CD14-positive monocyte (primary cell): ENCODE measurements around the gene PDLIM5. TPM values are rescaled to one million over a fixed set of nuclear protein-coding genes. Genes with fewer than 3 reads are reported as not detected.

ENCODE experiments used
- DNase-seq, 3 donors: peaks; one replicate each; pipeline ENCODE4 v3.0.0-alpha.2; 2011 to 2022
- H2AFZ ChIP-seq: 2 replicates; pipeline ENCODE4 v1.6.0; 2012; ENCODE audit warnings: mild to moderate bottlenecking, low read depth, low read length, inconsistent platforms; ENCODE audit not compliant: insufficient read depth, poor library complexity, severe bottlenecking
- H3K27ac ChIP-seq, 2 donors: 1 replicate in 1 of 2; 2 replicates in 1 of 2; pipeline ENCODE4 v1.5.1; 2012 to 2013; ENCODE audit warnings: low read length in 2 of 2, control low read depth in 1 of 2, inconsistent platforms in 1 of 2, low read depth in 1 of 2, mild to moderate bottlenecking in 1 of 2
- H3K27me3 ChIP-seq, 2 donors: one replicate each; pipeline versions ENCODE4 v1.6.0 to v1.6.1; 2011 to 2013; ENCODE audit warnings: low read length in 2 of 2; ENCODE audit not compliant: control insufficient read depth in 2 of 2, insufficient read depth in 2 of 2
- H3K36me3 ChIP-seq, 2 donors: replicated peaks in 1 of 2; 1 replicate in 1 of 2; 2 replicates in 1 of 2; pipeline versions ENCODE4 v1.5.1 to v1.6.1; 2012 to 2013; ENCODE audit warnings: low read length in 2 of 2, control low read depth in 1 of 2, inconsistent platforms in 1 of 2, mild to moderate bottlenecking in 1 of 2; ENCODE audit not compliant: insufficient read depth in 2 of 2, control insufficient read depth in 1 of 2
- H3K4me1 ChIP-seq, 2 donors: 1 replicate in 1 of 2; 2 replicates in 1 of 2; pipeline versions ENCODE4 v1.5.1 to v1.6.1; 2012 to 2013; ENCODE audit warnings: low read length in 2 of 2, control low read depth in 1 of 2, inconsistent platforms in 1 of 2, mild to moderate bottlenecking in 1 of 2, moderate library complexity in 1 of 2; ENCODE audit not compliant: insufficient read depth in 2 of 2, control insufficient read depth in 1 of 2
- H3K4me2 ChIP-seq: replicated peaks from 2 replicates; pipeline ENCODE3; 2012; ENCODE audit warnings: low read length, moderate library complexity, mild to moderate bottlenecking; ENCODE audit not compliant: poor library complexity, severe bottlenecking; ENCODE audit errors: extremely low read depth
- H3K4me3 ChIP-seq, 3 experiments: fragments of 200-600 bp in 1 of 3; sonication (generic) in 1 of 3; replicated peaks in 1 of 3; 1 replicate in 2 of 3; 2 replicates in 1 of 3; pipeline ENCODE4 v1.5.1; 2011 to 2013; ENCODE audit warnings: low read length in 3 of 3, mild to moderate bottlenecking in 3 of 3, control low read depth in 2 of 3, low read depth in 2 of 3, inconsistent platforms in 1 of 3, moderate library complexity in 1 of 3
- H3K79me2 ChIP-seq: 2 replicates; pipeline ENCODE4 v1.6.0; 2012; ENCODE audit warnings: mild to moderate bottlenecking, control low read depth, inconsistent platforms, low read length, moderate library complexity; ENCODE audit not compliant: insufficient read depth
- H3K9ac ChIP-seq: 2 replicates; pipeline ENCODE4 v1.6.0; 2017; ENCODE audit warnings: low read length, mild to moderate bottlenecking; ENCODE audit not compliant: insufficient read depth, poor library complexity, severe bottlenecking
- H3K9me3 ChIP-seq, 2 donors: replicated peaks in 1 of 2; 1 replicate in 1 of 2; 2 replicates in 1 of 2; pipeline versions ENCODE4 v1.5.1 to v1.6.1; 2012 to 2013; ENCODE audit warnings: low read length in 2 of 2, control low read depth in 1 of 2; ENCODE audit not compliant: control insufficient read depth in 1 of 2, insufficient read depth in 1 of 2
- H4K20me1 ChIP-seq: 2 replicates; pipeline ENCODE4 v1.6.0; 2012; ENCODE audit warnings: mild to moderate bottlenecking, low read length, control low read depth, moderate library complexity; ENCODE audit not compliant: insufficient read depth
- H3K27ac Mint-ChIP-seq, 7 donors: one replicate each; pipeline ENCODE4 v1.8.0; 2020; ENCODE audit warnings: mild to moderate bottlenecking in 7 of 7, mixed read lengths in 7 of 7, moderate library complexity in 6 of 7, inconsistent platforms in 2 of 7
- H3K27me3 Mint-ChIP-seq, 3 donors: one replicate each; pipeline ENCODE4 v1.8.0; 2021 to 2022; ENCODE audit warnings: low read depth in 3 of 3, mild to moderate bottlenecking in 3 of 3, mixed read lengths in 3 of 3, moderate library complexity in 3 of 3, inconsistent platforms in 1 of 3
- H3K36me3 Mint-ChIP-seq, 2 donors: one replicate each; pipeline ENCODE4 v1.8.0; 2020; ENCODE audit warnings: mixed read lengths in 2 of 2, inconsistent platforms in 1 of 2, mild to moderate bottlenecking in 1 of 2
- H3K4me1 Mint-ChIP-seq: one replicate; pipeline ENCODE4 v1.8.0; 2020; ENCODE audit warnings: mild to moderate bottlenecking, mixed read lengths
- H3K4me3 Mint-ChIP-seq, 2 donors: one replicate each; pipeline ENCODE4 v1.8.0; 2020; ENCODE audit warnings: mild to moderate bottlenecking in 2 of 2, mixed read lengths in 2 of 2, moderate library complexity in 1 of 2
- H3K9me3 Mint-ChIP-seq, 7 donors: one replicate each; pipeline ENCODE4 v1.8.0; 2020 to 2022; ENCODE audit warnings: mixed read lengths in 7 of 7, mild to moderate bottlenecking in 6 of 7, moderate library complexity in 6 of 7, inconsistent platforms in 2 of 7
- WGBS: methylation state at CpG from one replicate; pipeline ENCODE4 v1.1.5; 2013; ENCODE audit warnings: missing lambda C conversion rate; ENCODE audit not compliant: insufficient coverage; 5-methylcytosine and 5-hydroxymethylcytosine counted together
- intact Hi-C, 2 donors: fragments of 100-400 bp; cut with micrococcal nuclease; formaldehyde crosslinking; loops; one replicate each; pipeline versions ENCODE4 v1.15.0 to v1.15.1; 2023
- polyA plus RNA-seq, 3 donors: library from polyadenylated mRNA; depleted of rRNA in 1 of 3; unstranded in 2 of 3; stranded (reverse) in 1 of 3; fragments of 300-500 nt in 2 of 3; fragments of >200 nt in 1 of 3; fragmentation: Illumina TruSeq in 2 of 3; gene quantifications; 1 replicate in 2 of 3; 2 replicates in 1 of 3; pipeline ENCODE4 v1.2.3, GENCODE V29; 2012 to 2021
- TF ChIP-seq, protein P1 (sequence below): fragments of 200-600 bp; IDR thresholded peaks from one replicate; pipeline ENCODE4 v1.8.0; 2022; ENCODE audit warnings: antibody characterized with exemption, mild to moderate bottlenecking

The PDLIM5 gene
- polyA plus RNA-seq, 3 donors, result 75.3 to 105 (median 80.9) TPM

DNA sequence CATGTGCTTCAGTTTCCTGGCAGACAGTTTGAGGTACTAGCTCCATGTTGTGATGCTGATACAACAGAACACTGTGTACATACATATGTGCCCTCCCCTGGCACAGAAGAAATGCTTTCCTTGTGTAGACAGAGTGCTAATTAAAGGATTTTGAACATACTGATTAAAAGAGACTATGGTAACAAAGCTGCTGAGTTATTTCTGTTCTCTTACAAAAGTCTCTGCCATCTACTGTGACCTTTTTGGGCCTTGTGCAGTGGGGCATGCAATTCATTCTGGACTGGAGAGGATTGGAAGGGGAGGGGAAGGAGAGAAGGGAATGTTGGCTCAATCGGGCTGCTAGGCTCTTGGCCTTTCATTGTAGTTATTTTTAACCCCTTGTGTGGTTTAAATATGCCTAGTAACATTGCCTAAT is 6.0 kb downstream of the PDLIM5 start:
- Mint-ChIP-seq H3K9me3 (no peaks in the 10 kb centered on the region), H3K4me3 (no peak overlapping the region), H3K27me3 (no peaks in the 10 kb centered on the region), H3K27ac (no peak overlapping the region), H3K36me3 (peaks cover 24 to 36% of the 10 kb centered on the region in 2 donors), H3K4me1 (peaks cover 36% of the 10 kb centered on the region)
- Histone ChIP-seq H3K4me3 (no peak overlapping the region), H2AFZ (no peak overlapping the region), H3K9ac (no peak overlapping the region), H4K20me1 (peaks cover 99% of the 10 kb centered on the region), H3K27ac (no peak overlapping the region), H3K36me3 (peaks cover 16 to 22% of the 10 kb centered on the region in 2 donors), H3K9me3 (no peaks in the 10 kb centered on the region), H3K4me1 (peaks cover 11 to 12% of the 10 kb centered on the region in 2 donors), H3K79me2 (peaks cover 38% of the 10 kb centered on the region), H3K4me2 (peak overlapping the region; percentile 6), H3K27me3 (no peaks in the 10 kb centered on the region)
- TF ChIP-seq, protein P1, sequence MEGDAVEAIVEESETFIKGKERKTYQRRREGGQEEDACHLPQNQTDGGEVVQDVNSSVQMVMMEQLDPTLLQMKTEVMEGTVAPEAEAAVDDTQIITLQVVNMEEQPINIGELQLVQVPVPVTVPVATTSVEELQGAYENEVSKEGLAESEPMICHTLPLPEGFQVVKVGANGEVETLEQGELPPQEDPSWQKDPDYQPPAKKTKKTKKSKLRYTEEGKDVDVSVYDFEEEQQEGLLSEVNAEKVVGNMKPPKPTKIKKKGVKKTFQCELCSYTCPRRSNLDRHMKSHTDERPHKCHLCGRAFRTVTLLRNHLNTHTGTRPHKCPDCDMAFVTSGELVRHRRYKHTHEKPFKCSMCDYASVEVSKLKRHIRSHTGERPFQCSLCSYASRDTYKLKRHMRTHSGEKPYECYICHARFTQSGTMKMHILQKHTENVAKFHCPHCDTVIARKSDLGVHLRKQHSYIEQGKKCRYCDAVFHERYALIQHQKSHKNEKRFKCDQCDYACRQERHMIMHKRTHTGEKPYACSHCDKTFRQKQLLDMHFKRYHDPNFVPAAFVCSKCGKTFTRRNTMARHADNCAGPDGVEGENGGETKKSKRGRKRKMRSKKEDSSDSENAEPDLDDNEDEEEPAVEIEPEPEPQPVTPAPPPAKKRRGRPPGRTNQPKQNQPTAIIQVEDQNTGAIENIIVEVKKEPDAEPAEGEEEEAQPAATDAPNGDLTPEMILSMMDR, result no peak
- intact Hi-C loops, result no loop called here
- DNase-seq, result no peak
- WGBS, result no CpG with 5 or more reads among the region's 1 CpG

GRCh38 chr4:94458682-94459081 is 6.9 kb downstream of the PDLIM5 start:
- intact Hi-C loops, result no loop called here
- TF ChIP-seq, protein P1, result no peak
- Mint-ChIP-seq H3K36me3 (peaks cover 26 to 36% of the 10 kb centered on the region in 2 donors), H3K9me3 (no peaks in the 10 kb centered on the region), H3K27ac (no peak overlapping the region), H3K4me1 (peaks cover 28% of the 10 kb centered on the region), H3K4me3 (no peak overlapping the region), H3K27me3 (no peaks in the 10 kb centered on the region)
- 100% methylated on average over 2 of the region's 3 CpGs for WGBS
- DNase-seq, result no peak
- Histone ChIP-seq H3K9ac (no peak overlapping the region), H3K36me3 (peaks cover 16 to 22% of the 10 kb centered on the region in 2 donors), H3K4me3 (no peak overlapping the region), H3K4me1 (peaks cover under 1 to 2% of the 10 kb centered on the region in 2 donors), H3K79me2 (peaks cover 40% of the 10 kb centered on the region), H3K4me2 (no peak overlapping the region), H3K27me3 (no peaks in the 10 kb centered on the region), H2AFZ (no peak overlapping the region), H3K27ac (no peak overlapping the region), H3K9me3 (no peaks in the 10 kb centered on the region), H4K20me1 (peaks cover 100% of the 10 kb centered on the region)
